Stomach (tissue), 4 donors: Measurements from ENCODE around the gene SLC8A3.

Source experiments
- POLR2A ChIP-seq, 4 donors: fragments of 450-650 bp; IDR thresholded peaks; one replicate each; pipeline ENCODE4 v1.6.1; 2016; ENCODE audit warnings: antibody characterized with exemption in 4 of 4, control low read depth in 2 of 4, mild to moderate bottlenecking in 1 of 4, moderate library complexity in 1 of 4
- TF ChIP-seq, protein P1 (sequence below), 7 experiments: fragments of 450-650 bp in 4 of 7; fragments of 200-600 bp in 3 of 7; sonication (generic) in 3 of 7; IDR thresholded peaks; one replicate each; pipeline ENCODE4 v1.5.1; 2016 to 2019; ENCODE audit warnings: antibody characterized with exemption in 7 of 7, control low read depth in 2 of 7, mild to moderate bottlenecking in 1 of 7

- no peak for TF ChIP-seq POLR2A (IDR thresholded peaks at IDR 0.05)
- TF ChIP-seq, protein P1, sequence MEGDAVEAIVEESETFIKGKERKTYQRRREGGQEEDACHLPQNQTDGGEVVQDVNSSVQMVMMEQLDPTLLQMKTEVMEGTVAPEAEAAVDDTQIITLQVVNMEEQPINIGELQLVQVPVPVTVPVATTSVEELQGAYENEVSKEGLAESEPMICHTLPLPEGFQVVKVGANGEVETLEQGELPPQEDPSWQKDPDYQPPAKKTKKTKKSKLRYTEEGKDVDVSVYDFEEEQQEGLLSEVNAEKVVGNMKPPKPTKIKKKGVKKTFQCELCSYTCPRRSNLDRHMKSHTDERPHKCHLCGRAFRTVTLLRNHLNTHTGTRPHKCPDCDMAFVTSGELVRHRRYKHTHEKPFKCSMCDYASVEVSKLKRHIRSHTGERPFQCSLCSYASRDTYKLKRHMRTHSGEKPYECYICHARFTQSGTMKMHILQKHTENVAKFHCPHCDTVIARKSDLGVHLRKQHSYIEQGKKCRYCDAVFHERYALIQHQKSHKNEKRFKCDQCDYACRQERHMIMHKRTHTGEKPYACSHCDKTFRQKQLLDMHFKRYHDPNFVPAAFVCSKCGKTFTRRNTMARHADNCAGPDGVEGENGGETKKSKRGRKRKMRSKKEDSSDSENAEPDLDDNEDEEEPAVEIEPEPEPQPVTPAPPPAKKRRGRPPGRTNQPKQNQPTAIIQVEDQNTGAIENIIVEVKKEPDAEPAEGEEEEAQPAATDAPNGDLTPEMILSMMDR (IDR thresholded peaks at IDR 0.05), result no peak
Measured at GRCh38 chr14:69999261-69999674, 189.5 kb downstream of the SLC8A3 start.
